ENCODE data around the gene OR10T2.

DNA sequence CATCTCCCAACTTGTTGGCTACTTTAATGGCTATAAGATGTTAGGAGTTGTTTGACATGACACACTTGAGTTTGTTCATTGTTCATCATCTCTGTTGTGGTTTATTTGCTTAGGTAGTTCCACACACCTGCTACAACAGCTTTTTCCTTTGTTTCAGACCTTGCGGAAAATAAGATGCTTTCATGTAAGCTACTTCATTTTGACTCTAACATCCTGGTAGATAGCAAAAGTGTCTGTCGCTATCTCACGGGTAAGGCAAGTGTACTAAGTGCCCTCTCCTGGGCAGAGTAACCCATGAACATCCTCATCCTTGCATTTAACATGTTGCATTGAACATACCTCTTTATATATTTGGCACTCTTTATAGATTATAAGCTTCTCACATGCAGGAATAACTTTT lies 1.6 kb upstream of the OR10T2 start:
- TF ChIP-seq RAD21 (IDR thresholded peaks at IDR 0.05; ENCODE audit: low read depth) (no peak), YY1 (IDR thresholded peaks at IDR 0.05; ENCODE audit: low read depth) (no peak), ZBTB7A (IDR thresholded peaks at IDR 0.05; ENCODE audit: low read depth) (no peak), TAF1 (IDR thresholded peaks at IDR 0.05; ENCODE audit: low read depth) (no peak), REST (IDR thresholded peaks at IDR 0.05; ENCODE audit: low read depth) (no peak)
- TF ChIP-seq, protein P1, sequence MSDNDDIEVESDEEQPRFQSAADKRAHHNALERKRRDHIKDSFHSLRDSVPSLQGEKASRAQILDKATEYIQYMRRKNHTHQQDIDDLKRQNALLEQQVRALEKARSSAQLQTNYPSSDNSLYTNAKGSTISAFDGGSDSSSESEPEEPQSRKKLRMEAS (IDR thresholded peaks at IDR 0.05): no peak

All from Ishikawa (cell line).